MM.1S (cell line): ENCODE measurements around the gene ARHGAP26.

Experiments
- CTCF ChIP-seq: fragments of 300-600 bp; sonication (generic); IDR thresholded peaks from 2 replicates; pipeline ENCODE4 v1.5.1; 2016; ENCODE audit warnings: antibody characterized with exemption, low read length, mixed read lengths
- EZH2 ChIP-seq: fragments of 300-600 bp; sonication (generic); optimal IDR thresholded peaks from 2 replicates; pipeline ENCODE3; 2017; ENCODE audit warnings: low read depth, mild to moderate bottlenecking, antibody characterized with exemption, low read length, mixed read lengths

- TF ChIP-seq CTCF, result no peak
- no peak for TF ChIP-seq EZH2
Measured at GRCh38 chr5:142834504-142834903, 64.3 kb downstream of the ARHGAP26 start.
